Gastroesophageal sphincter (tissue), 3 donors: Measurements from ENCODE around the gene P3H2.

Experiments used
- EP300 ChIP-seq: sonication (generic); formaldehyde crosslinking; IDR thresholded peaks from one replicate; pipeline ENCODE4 v1.6.1; 2017; ENCODE audit warnings: antibody characterized with exemption, mild to moderate bottlenecking
- POLR2A ChIP-seq, 2 donors: fragments of 450-650 bp; IDR thresholded peaks; one replicate each; pipeline ENCODE4 v1.6.1; 2017; ENCODE audit warnings: antibody characterized with exemption in 2 of 2, mild to moderate bottlenecking in 2 of 2, moderate library complexity in 1 of 2
- POLR2AphosphoS5 ChIP-seq: sonication (generic); formaldehyde crosslinking; IDR thresholded peaks from one replicate; pipeline ENCODE4 v1.6.1; 2017; ENCODE audit warnings: antibody characterized with exemption
- TF ChIP-seq, protein P1 (sequence below), 4 experiments: fragments of 200-600 bp in 2 of 4; fragments of 450-650 bp in 2 of 4; sonication (generic) in 1 of 4; IDR thresholded peaks; one replicate each; pipeline ENCODE4 v1.5.1; 2017 to 2019; ENCODE audit warnings: antibody characterized with exemption in 4 of 4, mild to moderate bottlenecking in 2 of 4, moderate library complexity in 2 of 4

- no peak for TF ChIP-seq POLR2A (IDR thresholded peaks at IDR 0.05)
- TF ChIP-seq EP300, result no peak
- TF ChIP-seq, protein P1, sequence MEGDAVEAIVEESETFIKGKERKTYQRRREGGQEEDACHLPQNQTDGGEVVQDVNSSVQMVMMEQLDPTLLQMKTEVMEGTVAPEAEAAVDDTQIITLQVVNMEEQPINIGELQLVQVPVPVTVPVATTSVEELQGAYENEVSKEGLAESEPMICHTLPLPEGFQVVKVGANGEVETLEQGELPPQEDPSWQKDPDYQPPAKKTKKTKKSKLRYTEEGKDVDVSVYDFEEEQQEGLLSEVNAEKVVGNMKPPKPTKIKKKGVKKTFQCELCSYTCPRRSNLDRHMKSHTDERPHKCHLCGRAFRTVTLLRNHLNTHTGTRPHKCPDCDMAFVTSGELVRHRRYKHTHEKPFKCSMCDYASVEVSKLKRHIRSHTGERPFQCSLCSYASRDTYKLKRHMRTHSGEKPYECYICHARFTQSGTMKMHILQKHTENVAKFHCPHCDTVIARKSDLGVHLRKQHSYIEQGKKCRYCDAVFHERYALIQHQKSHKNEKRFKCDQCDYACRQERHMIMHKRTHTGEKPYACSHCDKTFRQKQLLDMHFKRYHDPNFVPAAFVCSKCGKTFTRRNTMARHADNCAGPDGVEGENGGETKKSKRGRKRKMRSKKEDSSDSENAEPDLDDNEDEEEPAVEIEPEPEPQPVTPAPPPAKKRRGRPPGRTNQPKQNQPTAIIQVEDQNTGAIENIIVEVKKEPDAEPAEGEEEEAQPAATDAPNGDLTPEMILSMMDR (IDR thresholded peaks at IDR 0.05), result no peak
- no peak for TF ChIP-seq POLR2AphosphoS5
Measured at GRCh38 chr3:190034446-190034845, 86.3 kb downstream of the P3H2 start.
